K562 (cell line): Measurements from ENCODE around the gene CNOT6. TPM values are rescaled to one million over a fixed set of nuclear protein-coding genes. Genes with fewer than 3 reads are reported as not detected.
A peak's percentile ranks its signal among the peaks of the same experiment; 100 is the strongest.

Experiments used
- ATAC-seq: fragments of 200-7000 bp; cut with Tn5 transposase; 3 replicates; pipeline ENCODE4 v1.9.1; 2020; ENCODE audit warnings: moderate library complexity
- BruUV-seq: library from RNA; stranded (reverse); fragments of 400-500 nt; replicated peaks from 2 replicates; lab custom pipeline; 2021; lab: Mats Ljungman, UMichigan
- CTCF ChIA-PET: fragments of 300-600 bp; formaldehyde crosslinking; extraction: SDS; loops from one replicate; lab custom pipeline; 2021; ENCODE audit warnings: low intra/inter-chr PET ratio; lab: Yijun Ruan, JAX
- POLR2A ChIA-PET: fragments of 300-600, 350-650 bp; sonication (Branson Sonifier 250); formaldehyde crosslinking; extraction: SDS; loops from one replicate; lab custom pipeline; 2021; ENCODE audit warnings: antibody characterized with exemption, inconsistent platforms; lab: Yijun Ruan, JAX
- DNase-seq, 4 experiments: peaks; one replicate each; pipeline versions ENCODE4 v3.0.0 to v3.0.0-alpha.2; 2011 to 2018; ENCODE audit warnings: low spot score in 3 of 4, mixed read lengths in 3 of 4; ENCODE audit errors: extremely low read depth in 1 of 4
- FAIRE-seq: peaks from 2 replicates; lab custom pipeline; 2011; peaks lifted over from hg19 to GRCh38; lab: Jason Lieb, UNC
- H2AFZ ChIP-seq: 2 replicates; pipeline ENCODE4 v1.6.0; 2011; ENCODE audit warnings: low read depth, low read length, control low read depth, inconsistent platforms
- H3K27ac ChIP-seq: fragments of 200-600 bp; 3 replicates; pipeline ENCODE4 v1.8.0; 2011; ENCODE audit warnings: low read depth, mild to moderate bottlenecking, control low read depth, inconsistent platforms, low read length, moderate library complexity, mixed read lengths; ENCODE audit errors: extremely low read depth
- H3K27me3 ChIP-seq, 2 experiments: fragments of 300-600 bp in 1 of 2; 2 replicates in 1 of 2; 3 replicates in 1 of 2; pipeline versions ENCODE4 v1.6.0 to v1.8.0; 2011; ENCODE audit warnings: inconsistent platforms in 2 of 2, low read length in 2 of 2, mild to moderate bottlenecking in 1 of 2, mixed read lengths in 1 of 2, moderate library complexity in 1 of 2; ENCODE audit not compliant: control insufficient read depth in 2 of 2, insufficient read depth in 2 of 2
- H3K36me3 ChIP-seq: fragments of 300-600 bp; 3 replicates; pipeline ENCODE4 v1.8.0; 2011; ENCODE audit warnings: mild to moderate bottlenecking, low read length, inconsistent platforms; ENCODE audit not compliant: control insufficient read depth, insufficient read depth
- H3K4me1 ChIP-seq, 2 experiments: fragments of 200-600 bp in 1 of 2; replicated peaks in 1 of 2; 2 replicates in 1 of 2; 3 replicates in 1 of 2; pipeline versions ENCODE4 v1.5.1 to v1.8.0; 2011; ENCODE audit warnings: inconsistent platforms in 2 of 2, low read length in 2 of 2, mild to moderate bottlenecking in 1 of 2, mixed read lengths in 1 of 2, moderate library complexity in 1 of 2; ENCODE audit not compliant: control insufficient read depth in 2 of 2, insufficient read depth in 2 of 2
- H3K4me2 ChIP-seq: 2 replicates; pipeline ENCODE4 v1.6.1; 2011; ENCODE audit warnings: low read length, control low read depth, inconsistent platforms, mixed read lengths; ENCODE audit not compliant: insufficient read depth
- H3K4me3 ChIP-seq: fragments of 200-600 bp; sonication (generic), shearing (Covaris generic); 2 replicates; pipeline ENCODE4 v1.5.1; 2016; ENCODE audit warnings: control low read depth, inconsistent platforms
- H3K79me2 ChIP-seq: fragments of 200-600 bp; 3 replicates; pipeline ENCODE4 v1.8.0; 2011; ENCODE audit warnings: low read length, inconsistent platforms; ENCODE audit not compliant: control insufficient read depth, insufficient read depth
- H3K9ac ChIP-seq, 2 experiments: 2 replicates each; pipeline versions ENCODE4 v1.6.0 to v1.6.1; 2011; ENCODE audit warnings: low read depth in 2 of 2, low read length in 2 of 2, control low read depth in 1 of 2, inconsistent platforms in 1 of 2, mild to moderate bottlenecking in 1 of 2, mixed read lengths in 1 of 2; ENCODE audit not compliant: insufficient read depth in 1 of 2
- H3K9me1 ChIP-seq: one replicate; pipeline ENCODE4 v1.6.0; 2011; ENCODE audit warnings: inconsistent platforms, mild to moderate bottlenecking, low read length, moderate library complexity; ENCODE audit not compliant: control insufficient read depth, insufficient read depth
- H3K9me3 ChIP-seq: replicated peaks from 2 replicates; pipeline ENCODE4 v1.5.1; 2011; ENCODE audit warnings: low read depth, low read length, inconsistent platforms; ENCODE audit not compliant: control insufficient read depth, insufficient read depth
- H4K20me1 ChIP-seq: replicated peaks from 2 replicates; pipeline ENCODE4 v1.6.1; 2011; ENCODE audit warnings: low read length, inconsistent platforms, mixed read lengths; ENCODE audit not compliant: control insufficient read depth, insufficient read depth
- ATF1 ChIP-seq, 2 experiments: fragments of 450-650 bp in 1 of 2; IDR thresholded peaks; 2 replicates each; pipeline ENCODE4 v1.6.1; 2016; ENCODE audit warnings: missing compliant biosample characterization in 1 of 2, missing genetic modification characterization in 1 of 2
- CREM ChIP-seq: IDR thresholded peaks from 2 replicates; pipeline ENCODE4 v1.6.1; 2014; ENCODE audit warnings: antibody characterized with exemption, low read depth
- HDAC3 ChIP-seq: fragments of 450-650 bp; IDR thresholded peaks from 2 replicates; pipeline ENCODE4 v1.6.1; 2018; ENCODE audit warnings: borderline replicate concordance, mild to moderate bottlenecking, moderate library complexity; ENCODE audit not compliant: partially characterized antibody
- HDGF ChIP-seq: fragments of 450-650 bp; IDR thresholded peaks from 2 replicates; pipeline ENCODE4 v1.6.1; 2016
- POU5F1 ChIP-seq: fragments of 150-350 bp; IDR thresholded peaks from 2 replicates; pipeline ENCODE4 v1.6.1; 2014; ENCODE audit warnings: borderline replicate concordance, low read length, low read depth, mild to moderate bottlenecking; ENCODE audit not compliant: partially characterized antibody
- PRMT5 ChIP-seq: sonication (generic); formaldehyde crosslinking; IDR thresholded peaks from 2 replicates; pipeline ENCODE4 v1.5.0; 2020; ENCODE audit warnings: missing genetic modification reagents
- SPI1 ChIP-seq: IDR thresholded peaks from 2 replicates; pipeline ENCODE4 v1.6.1; 2011; ENCODE audit warnings: low read depth, low read length, control low read depth, borderline replicate concordance
- SRSF1 ChIP-seq: fragments of 200-400 bp; formaldehyde crosslinking; IDR thresholded peaks from 2 replicates; pipeline ENCODE4 v1.6.1; 2017; ENCODE audit warnings: mild to moderate bottlenecking, low read depth, low read length, moderate library complexity
- ZNF512 ChIP-seq: IDR thresholded peaks from 2 replicates; pipeline ENCODE4 v1.6.1; 2016; ENCODE audit warnings: missing genetic modification characterization, missing compliant biosample characterization
- WGBS: fragments of 100-300 bp; shearing (Covaris generic); methylation state at CpG from one replicate; pipeline ENCODE4 v1.1.6; 2016; ENCODE audit warnings: low coverage, mixed read lengths; ENCODE audit not compliant: insufficient coverage; ENCODE audit errors: missing lambda C conversion rate; 5-methylcytosine and 5-hydroxymethylcytosine counted together
- in situ Hi-C: fragments of 300-500 bp; cut with MboI; formaldehyde crosslinking; loops from 4 replicates; pipeline ENCODE4 v1.15.0; 2018; ENCODE audit warnings: inconsistent platforms, mixed read lengths
- intact Hi-C: fragments of 100-400 bp; cut with micrococcal nuclease; formaldehyde crosslinking; loops from 2 replicates; pipeline ENCODE4 v1.14.2; 2022
- polyA plus RNA-seq, 8 experiments: library from polyadenylated mRNA; depleted of rRNA in 4 of 8; stranded (reverse) in 5 of 8; unstranded in 3 of 8; fragments of >200 nt; fragmentation: Nextera tagmentation in 2 of 8; fragmentation: Illumina TruSeq in 1 of 8; extraction: Ambion mirVana in 2 of 8; extraction: Trizol in 1 of 8; gene quantifications; 2 replicates each; pipeline versions ENCODE4 v1.2.1 to v1.2.3, GENCODE V29; 2011 to 2014; ENCODE audit warnings: inconsistent platforms in 1 of 8, missing spikeins in 1 of 8
- total RNA-seq, 7 experiments: library from RNA; depleted of rRNA in 6 of 7; stranded (reverse); fragments of >200 nt in 6 of 7; fragmentation: Illumina TruSeq in 2 of 7; extraction: Trizol in 2 of 7; gene quantifications; 2 replicates each; pipeline versions ENCODE4 v1.2.1 to v1.2.3, GENCODE V29; 2011 to 2021; ENCODE audit warnings: low replicate concordance in 1 of 7
- TF ChIP-seq, protein P1 (sequence below): sonication (generic); formaldehyde crosslinking; IDR thresholded peaks from 2 replicates; pipeline ENCODE4 v1.8.1; 2023; ENCODE audit warnings: mild to moderate bottlenecking, missing genetic modification reagents, moderate library complexity

CNOT6 gene
- total and polyA plus RNA-seq, 9 of the 15 experiments (the other 6 are each of a cell fraction or from before 2014, with no cell fraction given): 4.9 to 32.4 (median 14.0) TPM

- TF ChIP-seq, protein P1, sequence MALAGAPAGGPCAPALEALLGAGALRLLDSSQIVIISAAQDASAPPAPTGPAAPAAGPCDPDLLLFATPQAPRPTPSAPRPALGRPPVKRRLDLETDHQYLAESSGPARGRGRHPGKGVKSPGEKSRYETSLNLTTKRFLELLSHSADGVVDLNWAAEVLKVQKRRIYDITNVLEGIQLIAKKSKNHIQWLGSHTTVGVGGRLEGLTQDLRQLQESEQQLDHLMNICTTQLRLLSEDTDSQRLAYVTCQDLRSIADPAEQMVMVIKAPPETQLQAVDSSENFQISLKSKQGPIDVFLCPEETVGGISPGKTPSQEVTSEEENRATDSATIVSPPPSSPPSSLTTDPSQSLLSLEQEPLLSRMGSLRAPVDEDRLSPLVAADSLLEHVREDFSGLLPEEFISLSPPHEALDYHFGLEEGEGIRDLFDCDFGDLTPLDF (CRISPR knock-in tag): no peak
- TF ChIP-seq SRSF1 (no peak), CREM (0 out of 2 replicates have a peak, but pooled peaks have one; percentile 11), PRMT5 (no peak), HDGF (no peak), ATF1 (CRISPR knock-in tag; IDR thresholded peaks at IDR 0.05) (no peak), ATF1 (tag; IDR thresholded peaks at IDR 0.05) (0 out of 2 replicates have a peak, but pooled peaks have one; percentile 29), POU5F1 (no peak), HDAC3 (no peak)
Observed at GRCh38 chr5:180622910-180623309, 128.7 kb downstream of the CNOT6 start (continued).

- H3K9ac ChIP-seq: no peak overlapping the region
- no peak overlapping the region for H3K4me2 ChIP-seq
- in situ Hi-C loops (no loop called here), intact Hi-C loops (no loop called here)
- BruUV-seq: no TSS peak
- H4K20me1 ChIP-seq: no peaks in the 10 kb centered on the region
- H3K9me3 ChIP-seq: no peaks in the 10 kb centered on the region
- DNase-seq (no peak), ATAC-seq (no peak), FAIRE-seq (no peak)
- no peaks in the 10 kb centered on the region for H3K79me2 ChIP-seq
- H3K4me3 ChIP-seq: no peak overlapping the region
- ChIA-PET POLR2A (no interaction called here), CTCF (no interaction called here)
- H3K36me3 ChIP-seq: no peaks in the 10 kb centered on the region
- H3K27me3 ChIP-seq: peaks cover 9 to 58% of the 10 kb centered on the region in 2 experiments
- H3K9me1 ChIP-seq: no peaks in the 10 kb centered on the region
- H3K27ac ChIP-seq: no peak overlapping the region
- H2AFZ ChIP-seq: peak overlapping the region; percentile 55; the same call in 1 of the 2 replicates
- 67% methylated on average over 10 of the region's 10 CpGs for WGBS
- TF ChIP-seq ZNF512 (no peak), SPI1 (peak; percentile 80)
- H3K4me1 ChIP-seq: peaks cover 0 to 47% of the 10 kb centered on the region in 2 experiments; a peak in 2 of 5 replicates
Observed at GRCh38 chr5:180623411-180623834, 129.2 kb downstream of the CNOT6 start.
